Ascending aorta (tissue), 2 donors: ENCODE results near the gene TTL. TPM values are rescaled to one million over a fixed set of nuclear protein-coding genes. Genes with fewer than 3 reads are reported as not detected.
"Not testable (repeated sequence)": the region's sequence is repeated elsewhere in the genome, so short reads cannot be mapped to it uniquely, and the experiment has no call there.

Experiments used
- DNase-seq, 2 donors: peaks; one replicate each; pipeline ENCODE4 v3.0.0-alpha.2; 2019; ENCODE audit warnings: low spot score in 2 of 2
- H3K27ac ChIP-seq, 2 donors: fragments of 200-600 bp; sonication (generic); one replicate each; pipeline ENCODE4 v1.5.1; 2016 to 2017; ENCODE audit warnings: mild to moderate bottlenecking in 1 of 2
- H3K27me3 ChIP-seq: fragments of 200-600 bp; sonication (generic); one replicate; pipeline ENCODE4 v1.5.1; 2017
- H3K36me3 ChIP-seq, 2 donors: fragments of 200-600 bp; sonication (generic); one replicate each; pipeline ENCODE4 v1.5.1; 2016
- H3K4me1 ChIP-seq, 2 donors: fragments of 200-600 bp; sonication (generic); one replicate each; pipeline ENCODE4 v1.5.1; 2016 to 2017; ENCODE audit warnings: mild to moderate bottlenecking in 1 of 2
- H3K4me3 ChIP-seq, 2 donors: fragments of 200-600 bp; sonication (generic); one replicate each; pipeline ENCODE4 v1.5.1; 2016 to 2017; ENCODE audit warnings: mild to moderate bottlenecking in 1 of 2
- H3K9me3 ChIP-seq, 2 donors: fragments of 200-600 bp; sonication (generic); one replicate each; pipeline ENCODE4 v1.5.1; 2016
- intact Hi-C: fragments of 100-400 bp; cut with DNase I; formaldehyde crosslinking; loops from one replicate; pipeline ENCODE4 v1.15.1; 2023
- total RNA-seq: library from RNA; depleted of rRNA; stranded (reverse); fragments of >200 nt; gene quantifications from one replicate; pipeline ENCODE4 v1.1.0, GENCODE V29; 2016
- TF ChIP-seq, protein P1 (sequence below), 3 experiments: fragments of 200-600 bp in 2 of 3; fragments of 450-650 bp in 1 of 3; sonication (generic) in 2 of 3; IDR thresholded peaks; one replicate each; pipeline ENCODE4 v1.5.1; 2016 to 2019; ENCODE audit warnings: antibody characterized with exemption in 3 of 3, mild to moderate bottlenecking in 1 of 3, moderate library complexity in 1 of 3

Gene TTL
- total RNA-seq, 1 donor from 2014 or later, result 3.2 TPM

GRCh38 chr2:112438603-112439261 lies 43.2 kb upstream of the TTL start:
- H3K36me3 ChIP-seq, DNase-seq, H3K9me3 ChIP-seq, intact Hi-C loops, H3K27me3 ChIP-seq, H3K4me1 ChIP-seq, H3K4me3 ChIP-seq, H3K27ac ChIP-seq: not testable (repeated sequence)

GRCh38 chr2:112444256-112444655 lies 37.7 kb upstream of the TTL start:
- DNase-seq, intact Hi-C loops, H3K27ac ChIP-seq, H3K9me3 ChIP-seq, H3K4me1 ChIP-seq, H3K27me3 ChIP-seq, H3K4me3 ChIP-seq, H3K36me3 ChIP-seq: not testable (repeated sequence)

- no peak for DNase-seq
- TF ChIP-seq, protein P1, sequence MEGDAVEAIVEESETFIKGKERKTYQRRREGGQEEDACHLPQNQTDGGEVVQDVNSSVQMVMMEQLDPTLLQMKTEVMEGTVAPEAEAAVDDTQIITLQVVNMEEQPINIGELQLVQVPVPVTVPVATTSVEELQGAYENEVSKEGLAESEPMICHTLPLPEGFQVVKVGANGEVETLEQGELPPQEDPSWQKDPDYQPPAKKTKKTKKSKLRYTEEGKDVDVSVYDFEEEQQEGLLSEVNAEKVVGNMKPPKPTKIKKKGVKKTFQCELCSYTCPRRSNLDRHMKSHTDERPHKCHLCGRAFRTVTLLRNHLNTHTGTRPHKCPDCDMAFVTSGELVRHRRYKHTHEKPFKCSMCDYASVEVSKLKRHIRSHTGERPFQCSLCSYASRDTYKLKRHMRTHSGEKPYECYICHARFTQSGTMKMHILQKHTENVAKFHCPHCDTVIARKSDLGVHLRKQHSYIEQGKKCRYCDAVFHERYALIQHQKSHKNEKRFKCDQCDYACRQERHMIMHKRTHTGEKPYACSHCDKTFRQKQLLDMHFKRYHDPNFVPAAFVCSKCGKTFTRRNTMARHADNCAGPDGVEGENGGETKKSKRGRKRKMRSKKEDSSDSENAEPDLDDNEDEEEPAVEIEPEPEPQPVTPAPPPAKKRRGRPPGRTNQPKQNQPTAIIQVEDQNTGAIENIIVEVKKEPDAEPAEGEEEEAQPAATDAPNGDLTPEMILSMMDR (IDR thresholded peaks at IDR 0.05), result no peak
- no peaks in the 10 kb centered on the region for H3K27me3 ChIP-seq
- no peak overlapping the region for H3K4me3 ChIP-seq
- H3K4me1 ChIP-seq, result no peaks in the 10 kb centered on the region
- no peaks in the 10 kb centered on the region for H3K36me3 ChIP-seq
- H3K27ac ChIP-seq, result no peak overlapping the region
- H3K9me3 ChIP-seq, result no peaks in the 10 kb centered on the region
- intact Hi-C loops, result no loop called here
These were observed 32.1 kb upstream of the TTL start for GRCh38 chr2:112449854-112450253.

- H3K4me3 ChIP-seq, result no peak overlapping the region
- no peaks in the 10 kb centered on the region for H3K36me3 ChIP-seq
- no peak overlapping the region for H3K27ac ChIP-seq
- no peak for DNase-seq
- no peaks in the 10 kb centered on the region for H3K27me3 ChIP-seq
- intact Hi-C loops, result no loop called here
- no peaks in the 10 kb centered on the region for H3K4me1 ChIP-seq
- H3K9me3 ChIP-seq, result no peaks in the 10 kb centered on the region
- TF ChIP-seq, protein P1 (IDR thresholded peaks at IDR 0.05), result no peak
These were observed 30.6 kb upstream of the TTL start for GRCh38 chr2:112451317-112451716.

DNA sequence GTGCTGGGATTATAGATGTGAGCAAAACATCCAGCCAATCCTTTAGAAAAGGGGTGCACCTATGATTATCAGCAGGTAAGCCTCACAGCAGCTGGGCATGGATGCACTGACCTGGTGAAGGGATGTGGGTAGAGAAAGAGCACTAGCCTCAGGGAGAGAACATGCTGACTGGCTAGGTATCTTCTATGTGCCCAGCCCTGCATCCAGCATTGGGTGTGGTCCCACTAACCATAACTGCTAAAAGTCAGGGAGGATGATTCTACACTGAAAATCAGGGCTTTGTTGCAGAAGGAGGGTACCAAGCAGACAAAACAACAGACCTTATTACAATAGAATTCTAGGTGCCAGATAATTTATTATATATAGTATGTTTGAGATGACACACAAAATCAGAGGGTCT lies 27.4 kb upstream of the TTL start:
- no peak for DNase-seq
- no peak overlapping the region for H3K27ac ChIP-seq
- intact Hi-C loops, result no loop called here
- no peaks in the 10 kb centered on the region for H3K4me1 ChIP-seq
- H3K36me3 ChIP-seq, result no peaks in the 10 kb centered on the region
- TF ChIP-seq, protein P1 (IDR thresholded peaks at IDR 0.05), result no peak
- no peak overlapping the region for H3K4me3 ChIP-seq
- no peaks in the 10 kb centered on the region for H3K9me3 ChIP-seq
- no peaks in the 10 kb centered on the region for H3K27me3 ChIP-seq

DNA sequence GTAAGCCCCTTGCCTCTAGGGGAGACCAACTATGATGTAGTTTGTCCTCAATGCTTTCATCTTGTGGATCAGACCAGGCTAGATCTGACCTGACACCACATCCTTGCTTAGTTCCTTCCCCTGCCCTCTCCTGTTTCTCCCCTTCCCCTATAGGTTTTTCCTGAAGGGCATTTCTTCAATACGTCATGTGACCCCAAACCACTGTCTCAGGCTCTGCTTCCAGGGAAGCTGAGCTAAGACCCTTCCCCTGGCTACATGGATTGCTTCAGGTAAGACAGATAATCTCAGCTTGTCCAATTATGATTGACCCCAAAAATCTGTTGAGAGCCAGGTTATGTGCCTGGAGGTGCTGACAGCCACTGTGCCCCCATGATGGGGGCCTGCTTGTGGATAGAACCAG lies 22.6 kb upstream of the TTL start:
- TF ChIP-seq, protein P1 (IDR thresholded peaks at IDR 0.05), result no peak
- no peak overlapping the region for H3K4me3 ChIP-seq
- intact Hi-C loops, result no loop called here
- no peak for DNase-seq
- no peak overlapping the region for H3K27ac ChIP-seq
- no peaks in the 10 kb centered on the region for H3K27me3 ChIP-seq
- H3K4me1 ChIP-seq, result no peaks in the 10 kb centered on the region
- no peaks in the 10 kb centered on the region for H3K36me3 ChIP-seq
- H3K9me3 ChIP-seq, result no peaks in the 10 kb centered on the region

- no peak for DNase-seq
- Histone ChIP-seq H3K4me3 (no peak overlapping the region), H3K27me3 (no peaks in the 10 kb centered on the region), H3K9me3 (no peaks in the 10 kb centered on the region), H3K4me1 (no peaks in the 10 kb centered on the region), H3K36me3 (no peaks in the 10 kb centered on the region), H3K27ac (no peak overlapping the region)
- intact Hi-C loops, result no loop called here
- TF ChIP-seq, protein P1 (IDR thresholded peaks at IDR 0.05), result no peak
These were observed 19.8 kb upstream of the TTL start for GRCh38 chr2:112462178-112462577.
